Epithelial cell of proximal tubule (primary cell): Measurements from ENCODE around the gene ZFYVE28. TPM values are rescaled to one million over a fixed set of nuclear protein-coding genes. Genes with fewer than 3 reads are reported as not detected.

Source experiments
- DNase-seq: peaks from one replicate; pipeline ENCODE4 v3.0.0-alpha.2; 2011; ENCODE audit warnings: low read depth
- H3K4me3 ChIP-seq: 2 replicates; pipeline ENCODE4 v1.5.1; 2011; ENCODE audit warnings: low read depth, mild to moderate bottlenecking, low read length
- total RNA-seq: library from RNA; depleted of rRNA; stranded (reverse); fragments of >200 nt; gene quantifications from 2 replicates; pipeline ENCODE4 v1.2.3, GENCODE V29; 2015
- TF ChIP-seq, protein P1 (sequence below): conservative IDR thresholded peaks from 2 replicates; pipeline ENCODE4 v1.5.1; 2012; ENCODE audit warnings: low read depth, mild to moderate bottlenecking, low read length

The ZFYVE28 gene
- total RNA-seq, 1 donor from 2014 or later: 0.58 TPM

DNA sequence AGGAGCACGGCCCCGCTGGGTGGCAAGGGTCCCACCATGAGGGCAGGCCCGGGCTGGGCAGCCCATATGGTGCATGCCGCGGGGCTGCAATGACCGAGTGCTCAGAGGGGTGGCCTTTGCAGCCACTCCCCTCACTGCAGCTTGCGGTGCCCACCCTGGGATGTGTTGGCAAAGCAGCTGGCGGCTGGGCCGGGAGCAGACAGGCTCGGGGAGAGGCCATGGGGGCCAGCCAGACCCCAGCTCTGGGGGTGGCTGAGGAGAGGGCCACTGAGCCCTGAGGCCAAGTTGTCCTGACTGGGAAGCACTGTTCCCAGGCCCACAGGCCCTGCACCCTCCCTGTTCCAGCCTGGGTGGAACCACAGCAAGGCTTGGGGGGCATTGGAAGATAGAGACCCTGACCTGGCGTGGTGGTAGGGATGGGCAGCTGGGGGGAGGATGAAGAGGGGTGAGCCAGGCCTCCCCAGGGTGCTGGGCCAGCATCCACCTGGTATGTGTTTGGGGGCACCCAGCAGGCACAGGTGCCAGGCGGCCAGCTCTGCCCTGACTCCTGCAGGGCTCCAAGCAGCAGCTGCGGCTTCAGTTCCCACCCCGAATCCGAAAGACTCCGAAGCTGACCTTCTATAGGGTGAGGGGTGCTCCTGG lies 32.1 kb upstream of the ZFYVE28 start:
- TF ChIP-seq, protein P1, sequence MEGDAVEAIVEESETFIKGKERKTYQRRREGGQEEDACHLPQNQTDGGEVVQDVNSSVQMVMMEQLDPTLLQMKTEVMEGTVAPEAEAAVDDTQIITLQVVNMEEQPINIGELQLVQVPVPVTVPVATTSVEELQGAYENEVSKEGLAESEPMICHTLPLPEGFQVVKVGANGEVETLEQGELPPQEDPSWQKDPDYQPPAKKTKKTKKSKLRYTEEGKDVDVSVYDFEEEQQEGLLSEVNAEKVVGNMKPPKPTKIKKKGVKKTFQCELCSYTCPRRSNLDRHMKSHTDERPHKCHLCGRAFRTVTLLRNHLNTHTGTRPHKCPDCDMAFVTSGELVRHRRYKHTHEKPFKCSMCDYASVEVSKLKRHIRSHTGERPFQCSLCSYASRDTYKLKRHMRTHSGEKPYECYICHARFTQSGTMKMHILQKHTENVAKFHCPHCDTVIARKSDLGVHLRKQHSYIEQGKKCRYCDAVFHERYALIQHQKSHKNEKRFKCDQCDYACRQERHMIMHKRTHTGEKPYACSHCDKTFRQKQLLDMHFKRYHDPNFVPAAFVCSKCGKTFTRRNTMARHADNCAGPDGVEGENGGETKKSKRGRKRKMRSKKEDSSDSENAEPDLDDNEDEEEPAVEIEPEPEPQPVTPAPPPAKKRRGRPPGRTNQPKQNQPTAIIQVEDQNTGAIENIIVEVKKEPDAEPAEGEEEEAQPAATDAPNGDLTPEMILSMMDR: no peak
- DNase-seq: no peak
- no peak overlapping the region for H3K4me3 ChIP-seq

DNA sequence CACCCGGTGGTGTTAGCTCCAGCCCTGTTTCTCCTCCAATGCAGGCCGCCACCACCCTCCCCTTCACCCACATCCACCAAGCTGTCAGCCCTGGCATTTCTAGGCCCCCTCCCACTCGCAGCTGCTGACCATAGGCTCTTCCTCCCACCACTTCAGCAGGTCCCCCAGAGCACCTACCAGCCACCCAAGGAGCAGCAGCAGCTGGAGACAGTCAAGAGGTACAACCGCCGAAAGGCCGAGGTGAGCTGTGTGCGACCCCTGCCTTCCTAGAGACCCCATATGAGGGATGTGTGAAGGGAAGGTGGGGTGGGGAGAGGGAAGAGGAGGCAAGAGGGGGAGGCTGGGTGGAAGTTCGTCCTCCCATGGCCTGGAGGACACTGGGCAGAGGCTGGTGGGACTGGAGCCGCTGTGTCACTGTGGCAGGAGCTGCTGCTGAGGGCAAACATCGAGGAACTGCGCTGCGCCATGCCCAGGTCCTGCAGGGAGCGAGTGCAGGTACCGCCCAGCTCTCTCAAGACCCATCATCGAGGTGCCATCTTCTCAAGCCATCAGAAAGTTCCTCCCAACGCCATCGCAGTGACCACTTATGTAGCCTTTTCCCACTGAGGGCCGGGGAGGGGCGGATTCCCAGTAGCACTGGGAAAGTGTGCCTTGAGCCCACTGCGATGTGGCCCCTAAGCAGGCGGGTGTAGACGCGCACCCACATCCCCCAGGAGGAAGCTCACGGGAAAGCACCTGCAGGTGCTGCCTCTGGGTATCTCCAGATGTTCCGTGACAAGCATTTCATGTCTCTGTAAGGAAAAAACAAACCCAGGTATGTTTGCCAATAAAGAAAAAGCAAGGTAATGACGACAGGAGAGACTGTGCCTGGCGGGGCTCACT lies 31.3 kb upstream of the ZFYVE28 start:
- TF ChIP-seq, protein P1: no peak
- no peak overlapping the region for H3K4me3 ChIP-seq
- no peak for DNase-seq

DNA sequence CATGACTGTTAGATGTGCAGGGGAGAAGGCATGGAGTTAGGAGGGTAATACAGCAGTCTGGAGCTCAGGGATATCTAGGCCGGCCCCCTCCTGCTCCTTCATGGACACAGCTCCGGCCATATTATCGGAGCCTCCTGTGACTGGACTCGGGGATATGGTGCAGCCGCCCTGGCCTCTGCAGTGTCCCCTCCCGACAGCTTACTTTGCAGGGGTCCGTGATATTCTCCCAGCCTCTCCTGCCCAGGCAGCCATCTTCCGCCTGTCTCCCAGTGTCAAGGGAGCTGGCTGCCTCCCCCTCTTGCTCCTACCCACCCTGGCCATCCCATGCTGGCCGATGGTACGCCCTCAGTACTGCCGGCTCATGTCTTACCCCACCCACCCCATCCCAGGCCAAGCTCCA lies 30.6 kb upstream of the ZFYVE28 start:
- TF ChIP-seq, protein P1: no peak
- H3K4me3 ChIP-seq: no peak overlapping the region
- DNase-seq: no peak

DNA sequence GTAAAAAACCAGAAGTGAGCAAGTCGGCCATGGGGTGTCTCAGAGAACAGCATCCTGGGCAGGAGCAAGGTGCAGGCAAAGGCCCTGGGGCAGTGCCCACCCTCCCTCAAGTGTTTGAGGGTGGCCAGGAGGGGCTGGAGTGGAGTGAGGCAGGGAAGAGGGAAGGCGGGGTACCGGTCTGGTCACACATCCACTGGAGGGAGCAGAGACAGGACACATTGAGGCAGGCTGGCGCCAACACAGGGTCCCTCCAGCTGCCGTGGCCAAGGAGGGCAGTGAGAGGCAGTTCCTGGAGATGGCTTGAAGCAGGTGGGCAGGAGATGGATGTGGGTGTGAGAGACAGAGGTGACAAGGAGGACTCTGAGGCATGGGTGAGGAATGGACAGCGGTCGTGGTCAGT lies 30.1 kb upstream of the ZFYVE28 start:
- H3K4me3 ChIP-seq: no peak overlapping the region
- TF ChIP-seq, protein P1: no peak
- no peak for DNase-seq

DNA sequence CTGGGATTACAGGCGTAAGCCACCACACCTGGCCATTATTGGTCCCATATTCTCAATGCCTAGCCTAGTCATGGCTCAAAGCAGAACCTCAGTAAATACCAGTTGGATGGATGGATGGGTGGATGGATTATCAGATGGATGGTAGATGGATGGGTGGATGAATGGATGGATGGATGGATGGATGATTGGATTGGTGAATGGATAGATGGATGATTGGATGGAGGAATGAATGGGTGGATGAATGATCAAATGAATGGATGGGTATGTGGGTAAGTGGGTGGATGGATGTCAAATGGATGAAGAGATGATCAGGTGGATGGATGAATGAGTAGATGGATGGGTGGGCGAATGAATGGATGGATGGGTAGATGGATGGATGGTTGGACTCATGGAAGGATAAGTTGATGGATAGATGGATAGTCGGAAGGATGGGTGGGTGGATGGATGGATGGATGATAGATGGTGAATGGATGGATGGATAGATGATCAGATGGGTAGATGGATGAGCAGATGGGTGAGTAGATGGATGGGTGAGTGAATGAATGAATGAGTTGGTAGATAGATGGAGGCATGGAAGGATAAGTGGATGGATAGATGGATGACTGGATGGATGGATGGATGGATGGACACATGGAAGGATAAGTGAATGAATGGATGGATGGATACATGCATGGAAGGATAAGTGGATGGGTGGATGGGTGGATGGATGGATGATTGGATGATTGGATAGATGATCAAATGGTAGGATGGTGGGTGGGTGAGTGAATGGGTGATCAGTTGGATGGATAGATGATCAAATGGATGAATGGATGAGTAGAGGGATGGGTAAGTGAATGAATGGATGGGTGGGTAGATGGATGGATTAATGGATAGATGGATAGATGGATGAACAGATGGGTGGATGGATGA lies 28.5 kb upstream of the ZFYVE28 start:
- TF ChIP-seq, protein P1: no peak
- no peak overlapping the region for H3K4me3 ChIP-seq
- no peak for DNase-seq

DNA sequence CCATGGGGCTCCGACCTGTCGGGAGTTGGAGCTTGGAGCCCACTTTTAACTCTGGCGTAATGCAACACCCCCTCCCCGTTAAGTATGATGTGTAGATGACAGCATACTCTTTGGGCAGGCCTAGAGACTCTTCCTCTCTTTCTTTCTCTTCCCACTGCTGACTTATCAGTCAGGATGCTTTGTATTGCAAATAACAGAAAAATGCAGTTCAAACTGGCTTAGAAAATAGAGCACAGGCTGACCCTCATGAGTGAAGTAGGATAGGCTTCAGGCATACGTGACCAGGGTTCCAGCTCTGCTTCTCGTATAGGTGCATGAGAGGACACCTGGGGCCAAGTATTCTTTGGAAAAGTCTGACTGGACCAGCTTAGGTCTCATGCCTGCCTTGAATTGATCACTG lies 27.1 kb upstream of the ZFYVE28 start:
- TF ChIP-seq, protein P1: no peak
- no peak for DNase-seq
- no peak overlapping the region for H3K4me3 ChIP-seq
